ENCODE measurements around the gene NOS1AP. TPM values are rescaled to one million over a fixed set of nuclear protein-coding genes. Genes with fewer than 3 reads are reported as not detected.

The NOS1AP gene
- total RNA-seq, 1 experiment from 2014 or later = 9.9 TPM

GRCh38 chr1:162056043-162056442 lies 13.4 kb upstream of the NOS1AP start:
- DNase-seq = peak; percentile 81
- BruUV-seq (replicated peaks) = no TSS peak
- TF ChIP-seq CTCF (IDR thresholded peaks at IDR 0.05; ENCODE audit: unreplicated experiment) = peak; percentile 92
- CTCF ChIA-PET = interaction anchor here (0.6 to 1.6 kb wide), 13 partner anchors 14 to 416 kb away, joined by 3 to 18 read pairs (median 5); partner anchors contain the start of gene C1orf226
- Mint-ChIP-seq H3K4me1 (ENCODE audit: low read depth, unreplicated experiment) (peaks cover 13% of the 10 kb centered on the region), H3K27ac (ENCODE audit: unreplicated experiment) (no peak overlapping the region), H3K27me3 (ENCODE audit: unreplicated experiment) (no peaks in the 10 kb centered on the region), H3K9me3 (ENCODE audit: low read depth, unreplicated experiment) (no peaks in the 10 kb centered on the region), H3K36me3 (ENCODE audit: insufficient read depth, unreplicated experiment) (no peaks in the 10 kb centered on the region), H3K4me3 (ENCODE audit: low read depth, unreplicated experiment) (no peak overlapping the region)
- intact Hi-C loops (cut with micrococcal nuclease; ENCODE audit: unreplicated experiment) = loop anchor here (1.0 to 2.0 kb wide), 4 partner anchors 174 to 335 kb away; no protein-coding TSS in a partner anchor

GRCh38 chr1:162056579-162056978 lies 12.9 kb upstream of the NOS1AP start:
- H3K27me3 Mint-ChIP-seq (ENCODE audit: unreplicated experiment) = no peaks in the 10 kb centered on the region
- H3K4me3 Mint-ChIP-seq (ENCODE audit: low read depth, unreplicated experiment) = no peak overlapping the region
- H3K27ac Mint-ChIP-seq (ENCODE audit: unreplicated experiment) = no peak overlapping the region
- no peak for TF ChIP-seq CTCF (IDR thresholded peaks at IDR 0.05; ENCODE audit: unreplicated experiment)
- BruUV-seq (replicated peaks) = no TSS peak
- no peaks in the 10 kb centered on the region for H3K9me3 Mint-ChIP-seq (ENCODE audit: low read depth, unreplicated experiment)
- CTCF ChIA-PET = interaction anchor here (0.6 to 1.6 kb wide), 12 partner anchors 14 to 415 kb away, joined by 3 to 18 read pairs (median 5); partner anchors contain the start of gene C1orf226
- no peak for DNase-seq
- intact Hi-C loops (cut with micrococcal nuclease; ENCODE audit: unreplicated experiment) = loop anchor here (1.0 to 2.0 kb wide), 4 partner anchors 174 to 335 kb away; no protein-coding TSS in a partner anchor
- H3K36me3 Mint-ChIP-seq (ENCODE audit: insufficient read depth, unreplicated experiment) = no peaks in the 10 kb centered on the region
- peaks cover 13% of the 10 kb centered on the region for H3K4me1 Mint-ChIP-seq (ENCODE audit: low read depth, unreplicated experiment)

GRCh38 chr1:162059721-162060120 lies 9.8 kb upstream of the NOS1AP start:
- BruUV-seq (replicated peaks) = no TSS peak
- Mint-ChIP-seq H3K27ac (ENCODE audit: unreplicated experiment) (no peak overlapping the region), H3K9me3 (ENCODE audit: low read depth, unreplicated experiment) (no peaks in the 10 kb centered on the region), H3K4me1 (ENCODE audit: low read depth, unreplicated experiment) (peaks cover 10% of the 10 kb centered on the region), H3K4me3 (ENCODE audit: low read depth, unreplicated experiment) (no peak overlapping the region), H3K36me3 (ENCODE audit: insufficient read depth, unreplicated experiment) (no peaks in the 10 kb centered on the region), H3K27me3 (ENCODE audit: unreplicated experiment) (no peaks in the 10 kb centered on the region)
- DNase-seq = no peak
- CTCF ChIA-PET = no interaction called here
- intact Hi-C loops (cut with micrococcal nuclease; ENCODE audit: unreplicated experiment) = no loop called here
- TF ChIP-seq CTCF (IDR thresholded peaks at IDR 0.05; ENCODE audit: unreplicated experiment) = no peak

GRCh38 chr1:162060314-162060713 lies 9.2 kb upstream of the NOS1AP start:
- Mint-ChIP-seq H3K4me1 (ENCODE audit: low read depth, unreplicated experiment) (peaks cover 4% of the 10 kb centered on the region), H3K9me3 (ENCODE audit: low read depth, unreplicated experiment) (no peaks in the 10 kb centered on the region), H3K36me3 (ENCODE audit: insufficient read depth, unreplicated experiment) (no peaks in the 10 kb centered on the region), H3K27me3 (ENCODE audit: unreplicated experiment) (no peaks in the 10 kb centered on the region), H3K4me3 (ENCODE audit: low read depth, unreplicated experiment) (no peak overlapping the region), H3K27ac (ENCODE audit: unreplicated experiment) (no peak overlapping the region)
- no peak for TF ChIP-seq CTCF (IDR thresholded peaks at IDR 0.05; ENCODE audit: unreplicated experiment)
- CTCF ChIA-PET = no interaction called here
- intact Hi-C loops (cut with micrococcal nuclease; ENCODE audit: unreplicated experiment) = no loop called here
- no TSS peak for BruUV-seq (replicated peaks)
- DNase-seq = no peak

Measured in Calu3 (cell line).